Keratinocyte (primary cell): ENCODE measurements around the gene DKC1.

ENCODE experiments used
- CTCF ChIP-seq, 3 experiments: IDR thresholded peaks in 1 of 3; conservative IDR thresholded peaks in 1 of 3; optimal IDR thresholded peaks in 1 of 3; 2 replicates in 2 of 3; 3 replicates in 1 of 3; pipeline versions ENCODE3 to v1.5.1; 2011; ENCODE audit warnings: low read length in 3 of 3, mild to moderate bottlenecking in 3 of 3, moderate library complexity in 2 of 3, control low read depth in 1 of 3, inconsistent platforms in 1 of 3; ENCODE audit not compliant: insufficient read depth in 2 of 3; ENCODE audit errors: extremely low read depth in 1 of 3
- EZH2 ChIP-seq: IDR thresholded peaks from one replicate; pipeline ENCODE4 v1.6.1; 2012; ENCODE audit warnings: inconsistent platforms, mild to moderate bottlenecking, low read length, moderate library complexity

GRCh38 chrX:154721155-154721554 lies 41.5 kb upstream of the DKC1 start:
- TF ChIP-seq CTCF (optimal IDR thresholded peaks at IDR 0.05 in 1 of 3, IDR thresholded peaks at IDR 0.05 in 1 of 3, conservative IDR thresholded peaks at IDR 0.05 in 1 of 3; ENCODE audit: extremely low read depth in 1 of 3, insufficient read depth in 2 of 3, low read length in 3 of 3), result no peak
- TF ChIP-seq EZH2, result no peak
